HG03025 (cell line): Measurements from ENCODE around the gene PIR.

Experiments
- ATAC-seq: cut with Tn5 transposase; IDR thresholded peaks from one replicate; pipeline ENCODE4 v1.9.1; 2021; ENCODE audit warnings: mild to moderate bottlenecking, moderate library complexity; ENCODE audit not compliant: unreplicated experiment, low FRiP score

The PIR gene

DNA sequence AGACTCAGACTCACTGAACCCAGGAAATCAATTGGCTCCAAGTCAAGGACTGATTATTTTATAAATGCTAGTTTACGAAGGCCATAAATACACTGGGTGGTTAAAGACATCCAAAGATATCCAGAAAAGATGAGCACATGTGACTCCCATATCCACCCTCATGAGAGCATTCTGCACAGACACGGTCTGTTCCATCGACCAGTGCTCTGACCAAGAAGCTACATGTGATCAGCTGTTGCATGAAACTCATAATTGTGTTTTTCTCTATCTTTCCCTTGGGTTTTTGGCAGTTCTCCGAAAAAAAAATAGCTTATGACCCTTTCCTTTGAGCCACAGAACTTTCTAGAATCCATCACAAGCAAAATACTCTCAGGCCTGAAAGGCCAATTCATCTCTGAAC is 2.7 kb upstream of the PIR start:
- ATAC-seq, result no peak

DNA sequence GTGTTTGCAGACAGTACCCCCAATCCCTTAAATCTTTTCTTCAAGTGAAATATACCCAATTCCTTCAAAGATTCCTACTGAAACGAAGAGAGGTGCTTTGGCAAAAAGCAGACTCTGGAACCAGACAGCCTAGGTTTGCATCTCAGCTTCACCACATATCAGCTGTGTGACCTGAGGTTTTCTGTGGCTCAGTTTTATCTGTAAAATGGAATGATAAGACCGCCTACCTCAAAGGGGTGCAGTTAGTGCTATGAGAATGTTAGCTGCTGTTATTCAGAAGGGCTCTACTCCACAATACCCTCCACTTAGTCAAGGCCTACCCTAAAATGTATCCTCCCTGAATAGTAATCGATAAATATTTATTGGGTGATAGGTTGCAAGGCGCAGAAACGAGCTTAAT is 664 bp downstream of the PIR start:
- ATAC-seq, result no peak

DNA sequence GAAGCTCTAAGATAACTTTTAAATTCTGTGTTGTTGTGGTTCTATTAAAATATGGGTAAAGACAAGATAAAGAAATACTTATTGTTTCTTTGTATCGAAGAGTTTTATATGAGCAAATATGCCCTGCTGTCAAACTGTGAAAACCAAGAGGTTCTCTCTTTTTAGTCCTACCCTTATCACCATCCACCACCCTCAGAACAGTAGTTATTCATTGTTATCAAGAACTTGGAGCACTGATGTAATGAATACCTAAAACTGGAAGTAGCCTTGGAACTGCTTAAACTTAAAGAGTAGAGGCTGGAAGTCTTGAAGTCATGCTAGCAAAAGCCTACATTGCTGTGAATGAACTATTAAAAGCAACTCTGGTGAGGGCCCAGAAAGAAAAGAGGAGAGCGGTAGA is 9.2 kb downstream of the PIR start:
- no peak for ATAC-seq

DNA sequence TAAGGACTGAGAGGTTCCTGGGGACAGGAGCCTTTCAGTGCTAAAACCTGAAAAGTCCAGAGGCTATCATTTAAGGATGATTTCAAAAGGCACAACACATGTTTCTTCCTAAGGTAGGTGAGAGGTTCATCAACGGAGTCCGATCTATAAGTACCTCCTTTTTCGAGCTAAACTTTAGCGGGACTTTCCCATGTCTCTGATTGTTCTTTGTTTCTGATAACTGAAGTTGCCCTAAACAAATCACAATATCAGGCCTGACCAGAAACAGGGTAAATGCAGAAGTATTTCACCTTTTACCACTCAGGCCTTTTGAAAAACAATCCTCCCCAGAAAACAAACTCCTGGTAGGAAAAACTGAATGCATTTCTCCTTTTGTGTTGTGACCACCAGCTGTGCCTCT is 17.6 kb downstream of the PIR start:
- no peak for ATAC-seq

DNA sequence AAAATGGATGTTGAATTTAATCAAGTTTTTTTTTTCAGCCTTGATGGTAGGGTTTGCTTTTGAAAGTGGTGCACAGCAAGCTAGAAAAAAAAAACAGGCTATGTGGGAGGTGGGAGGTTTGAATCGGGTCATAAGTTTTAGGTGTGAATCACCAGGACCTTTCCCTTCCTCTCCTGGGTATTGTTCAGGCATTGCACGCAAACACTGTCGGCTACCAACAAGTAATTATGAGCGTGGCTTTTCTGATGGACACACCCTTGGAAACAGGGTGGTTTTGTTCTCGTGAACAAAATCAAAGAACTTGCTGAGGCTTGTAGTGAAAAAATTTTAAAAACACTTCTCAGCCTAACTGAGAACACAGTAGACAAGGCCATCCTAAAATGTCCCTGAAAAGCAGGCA is 18.1 kb downstream of the PIR start:
- ATAC-seq, result no peak

DNA sequence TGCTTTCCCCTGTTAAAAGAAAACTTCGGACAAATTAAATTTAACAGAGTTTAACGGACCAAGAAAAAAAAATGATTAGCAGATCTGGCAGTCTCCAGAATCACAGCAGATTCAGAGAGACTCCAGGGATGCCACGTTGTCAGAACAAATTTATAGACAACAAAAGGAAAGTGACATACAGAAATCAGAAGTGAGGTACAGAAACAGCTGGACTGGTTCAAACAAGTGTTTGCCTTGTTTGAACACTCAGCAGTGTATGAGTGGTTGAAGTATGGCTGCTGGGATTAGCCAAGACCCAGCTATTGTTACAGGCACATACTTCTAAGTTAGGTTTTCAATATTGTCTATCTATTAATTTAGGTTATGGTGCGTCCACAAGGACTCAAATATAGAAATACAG is 19.1 kb downstream of the PIR start:
- ATAC-seq, result no peak

DNA sequence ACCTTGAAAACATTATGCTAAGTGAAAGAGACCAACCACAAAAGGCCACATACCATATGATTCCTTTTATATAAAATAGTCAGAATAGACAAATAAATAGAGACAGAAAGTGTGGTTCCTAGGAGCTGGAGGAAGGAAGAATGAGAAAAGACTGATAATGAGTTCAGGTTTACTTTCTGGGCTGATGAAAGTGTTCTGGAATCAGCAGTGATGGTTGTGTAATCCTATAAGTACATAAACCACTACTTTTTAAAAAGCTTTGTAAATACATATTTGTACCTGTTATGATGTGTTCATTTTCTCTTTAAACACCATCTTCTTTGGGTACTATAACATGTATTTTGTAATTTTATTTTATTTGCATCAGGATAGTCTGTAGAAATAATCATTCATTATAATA is 20.6 kb downstream of the PIR start:
- no peak for ATAC-seq

DNA sequence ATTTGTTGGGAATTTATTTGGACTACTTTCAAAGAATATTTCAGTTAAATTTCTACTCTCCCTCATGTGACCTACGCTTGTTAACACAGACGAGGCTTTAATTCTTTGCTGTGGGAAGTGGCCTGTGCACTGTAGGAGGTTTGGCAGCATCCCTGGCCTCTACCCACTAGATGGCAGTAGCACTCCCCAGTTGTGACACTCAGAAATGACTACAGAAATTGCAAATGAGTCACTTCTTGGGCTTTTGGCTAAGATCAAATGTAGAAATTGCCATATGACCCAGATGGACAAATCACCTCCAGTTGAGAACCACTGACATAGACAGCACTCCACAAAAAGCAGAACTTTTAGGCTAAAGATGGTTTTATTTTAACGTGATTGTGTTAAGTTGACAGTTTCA is 22.1 kb downstream of the PIR start:
- ATAC-seq, result no peak

DNA sequence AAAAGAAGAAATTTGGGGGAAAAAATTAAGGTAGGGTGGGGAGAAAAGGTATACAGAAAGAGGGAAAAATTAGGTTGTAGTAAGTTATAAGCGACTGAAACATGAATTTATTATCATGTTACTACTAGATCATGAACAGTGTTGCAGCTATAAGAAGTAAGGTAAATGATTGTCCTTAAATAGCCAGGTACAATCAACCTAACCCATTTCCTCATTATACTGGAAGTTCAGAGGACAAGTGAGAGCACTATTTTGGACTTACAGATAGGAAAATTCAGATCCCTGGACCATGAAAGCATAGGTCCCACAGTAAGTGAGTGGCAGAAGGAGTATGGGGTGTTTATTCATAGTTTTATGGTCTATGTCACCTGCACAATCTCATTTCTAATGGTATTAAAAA is 23.5 kb downstream of the PIR start:
- ATAC-seq, result no peak

DNA sequence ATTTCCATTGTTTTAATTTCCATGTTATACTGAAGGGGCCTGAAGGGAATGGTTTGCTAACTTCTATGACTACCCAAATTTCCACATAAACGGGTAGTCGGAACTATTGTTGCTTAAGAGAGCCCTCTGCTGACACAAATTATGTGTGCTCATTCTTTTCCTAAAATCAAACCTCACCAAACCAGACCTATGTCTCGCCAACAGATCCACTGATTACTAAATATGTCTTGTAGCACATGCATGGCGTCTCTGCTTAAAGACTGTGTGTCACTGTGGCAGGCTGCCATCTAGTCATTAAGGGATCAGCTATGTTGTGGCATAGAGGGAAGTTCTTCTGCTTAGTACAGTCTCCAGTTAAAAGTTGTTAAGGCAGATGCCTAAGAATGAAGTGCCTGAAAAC is 25.1 kb downstream of the PIR start:
- no peak for ATAC-seq

DNA sequence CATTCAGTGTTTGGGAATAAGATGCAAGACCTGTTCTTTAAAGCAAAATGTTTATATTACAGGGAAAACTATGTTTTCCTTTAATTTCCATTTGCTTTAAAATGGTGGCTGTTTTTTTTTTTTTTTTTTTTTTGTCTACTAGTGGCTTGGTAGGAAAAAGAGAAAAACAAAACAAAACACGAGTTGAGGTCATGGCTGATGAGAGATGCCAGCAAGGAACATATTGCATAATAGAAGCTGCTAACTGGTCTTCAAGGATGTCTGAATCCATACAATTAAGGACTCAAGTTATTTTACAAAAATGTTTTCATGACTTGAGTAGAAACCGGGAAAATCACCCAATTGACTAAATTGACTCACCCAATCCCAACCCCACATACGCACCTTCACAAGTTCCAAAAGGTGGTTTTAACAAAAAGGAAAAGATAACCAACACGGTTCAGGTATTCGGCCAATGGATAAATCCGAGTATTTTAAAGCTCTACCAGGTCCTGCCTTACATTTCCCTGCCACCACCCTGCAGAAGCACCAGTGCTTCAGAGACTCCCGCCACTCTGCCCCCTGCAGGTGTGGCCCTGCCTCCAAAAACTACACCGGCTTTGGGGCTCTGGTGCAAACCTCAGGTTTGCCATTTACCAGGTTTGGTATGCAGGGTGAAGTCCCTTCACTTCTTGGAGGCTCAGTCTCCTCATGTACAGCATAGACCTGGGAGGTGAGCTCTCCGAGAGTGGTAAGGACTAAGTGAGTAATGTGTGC is 27.1 kb downstream of the PIR start:
- no peak for ATAC-seq

DNA sequence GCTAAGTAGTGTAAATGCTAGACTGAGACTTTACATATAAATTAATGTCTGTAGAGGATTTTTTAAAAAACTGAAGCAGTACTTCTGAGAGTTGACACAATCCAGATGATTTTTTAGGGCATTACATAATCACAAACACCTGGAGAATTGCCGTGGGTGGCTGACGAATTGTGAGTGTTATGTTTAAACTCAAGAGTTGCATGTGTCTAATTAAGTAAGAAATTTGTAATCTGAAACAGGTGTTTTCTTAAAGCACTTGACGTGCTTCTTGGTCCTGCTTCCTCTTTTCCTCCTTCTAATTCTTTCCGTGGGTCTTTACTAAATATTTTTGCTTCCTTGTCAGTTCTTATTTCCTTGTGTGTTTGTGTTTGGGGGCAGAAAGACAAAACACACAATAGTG is 27.8 kb downstream of the PIR start:
- ATAC-seq, result peak; percentile 58

DNA sequence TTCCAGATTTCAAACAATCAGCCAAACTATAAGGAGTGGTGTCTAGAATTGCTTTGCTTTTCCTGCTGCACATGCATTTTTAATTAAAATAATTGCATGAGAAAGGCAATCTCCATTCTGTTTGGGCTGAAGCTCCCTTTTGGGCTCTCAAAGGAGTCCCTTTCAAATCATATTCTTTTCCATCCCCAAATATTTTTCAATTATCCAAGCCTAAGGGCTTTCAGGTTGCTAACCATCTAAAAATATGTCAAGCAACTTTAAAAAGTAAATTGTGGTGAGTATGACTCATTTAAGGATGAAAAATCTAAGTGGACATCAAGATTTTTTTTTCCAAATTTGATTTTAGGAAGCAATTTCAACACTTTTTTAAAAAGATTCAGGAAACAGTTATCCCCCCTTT is 28.4 kb downstream of the PIR start:
- ATAC-seq, result no peak

DNA sequence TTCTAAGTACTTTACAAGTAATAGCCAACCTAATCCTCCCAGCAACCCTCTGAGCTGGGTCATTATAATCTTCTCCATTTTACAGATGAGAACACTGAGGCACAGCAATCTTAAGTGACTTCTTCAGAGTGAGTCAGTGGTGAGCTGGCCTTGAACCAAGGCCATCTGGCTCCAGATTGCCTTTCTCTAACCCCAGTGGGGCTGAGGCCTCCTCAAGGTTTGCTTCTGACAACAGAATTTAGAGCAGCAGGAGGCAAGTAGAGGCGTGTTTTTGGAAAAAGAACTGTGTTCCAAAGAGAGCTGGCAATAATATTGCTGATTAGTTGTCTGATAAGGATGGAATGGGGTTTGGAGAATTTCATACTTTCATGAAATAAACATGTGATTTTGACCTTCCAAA is 41.2 kb downstream of the PIR start:
- ATAC-seq, result no peak

DNA sequence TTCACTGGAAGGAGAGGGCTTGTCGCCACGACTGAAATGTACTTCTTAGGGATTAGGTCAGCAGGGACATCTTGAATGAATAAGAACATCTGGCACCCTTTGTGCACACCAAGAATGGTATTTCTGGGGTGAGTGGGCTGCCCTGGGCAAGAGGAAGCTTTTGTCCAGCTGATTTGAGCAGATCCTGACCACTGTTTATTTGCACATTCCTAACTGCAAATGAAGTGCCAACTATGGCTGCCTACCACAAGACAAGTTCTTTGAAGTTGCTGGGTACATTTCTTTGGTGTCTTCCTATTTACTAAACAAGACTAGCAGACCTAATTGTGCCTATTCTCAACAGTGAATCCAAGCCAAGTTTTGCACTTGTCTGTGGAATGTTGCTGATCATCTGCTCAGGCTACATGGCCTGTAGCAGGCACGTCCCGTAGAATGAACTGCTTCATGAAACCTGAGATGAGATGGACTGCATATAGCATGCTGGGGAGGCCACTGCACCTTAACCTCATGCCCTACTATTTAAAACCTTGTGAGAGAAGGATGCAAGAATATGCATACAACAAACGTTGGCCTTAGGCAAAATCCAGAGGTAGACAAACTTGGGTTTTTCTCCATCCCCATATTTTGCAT is 45.0 kb downstream of the PIR start:
- ATAC-seq, result no peak

DNA sequence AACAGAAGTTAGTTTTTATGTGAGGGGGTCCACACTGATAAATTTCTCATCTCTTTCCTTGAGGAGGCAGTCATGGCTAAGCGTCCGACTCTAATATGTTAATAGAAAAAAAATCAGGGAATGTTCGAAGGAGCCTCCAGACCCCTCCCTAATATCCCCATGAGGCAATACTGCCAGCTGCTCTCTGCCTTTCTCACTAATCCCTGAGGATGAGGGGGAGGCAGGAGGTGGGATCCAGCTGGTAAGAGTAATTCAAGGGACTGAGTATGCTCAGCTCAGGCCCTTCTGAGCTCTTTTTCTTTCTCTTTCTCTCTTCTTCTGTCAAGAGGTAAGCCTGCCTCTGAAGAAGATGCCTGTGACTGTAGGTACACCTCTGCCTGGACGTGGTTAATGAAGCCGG is 51.7 kb downstream of the PIR start:
- no peak for ATAC-seq

DNA sequence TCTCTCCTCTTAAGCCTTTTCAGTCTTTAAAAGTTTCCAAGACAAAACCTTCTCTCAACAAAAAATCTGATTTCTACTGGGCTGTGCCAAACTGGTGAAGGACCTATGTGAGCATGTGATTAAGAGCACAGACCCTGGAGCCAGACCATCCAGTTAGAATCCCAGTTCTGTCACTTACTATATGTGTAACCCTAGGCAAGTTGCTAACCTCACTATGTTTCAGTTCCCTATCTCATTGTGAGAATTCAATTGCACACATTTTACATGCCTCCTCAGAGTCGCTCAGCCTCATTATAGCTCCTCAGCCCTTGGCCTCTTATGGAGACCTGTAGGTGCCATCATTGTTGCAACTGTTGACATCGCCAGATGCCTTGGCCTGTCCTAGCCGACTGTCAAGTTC is 54.8 kb downstream of the PIR start:
- ATAC-seq, result peak; percentile 92

DNA sequence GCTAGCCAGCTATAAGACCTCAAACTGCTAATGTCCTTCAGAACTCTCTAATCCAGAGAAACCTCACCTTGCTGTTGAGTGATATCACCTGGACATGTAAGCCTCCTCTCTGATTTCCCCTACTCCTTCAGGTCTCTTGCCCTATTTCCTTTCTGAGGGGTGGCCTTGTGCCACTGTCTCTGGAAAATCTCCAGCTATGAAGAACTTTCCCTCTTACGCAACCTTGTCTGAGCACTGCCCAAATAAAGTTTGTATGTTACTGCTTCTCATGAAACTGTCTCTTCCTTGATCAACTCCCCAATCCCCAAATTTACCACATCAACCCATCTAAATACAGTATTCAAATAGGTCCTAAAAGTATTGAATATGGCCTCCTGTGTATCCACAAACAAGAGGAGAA is 55.4 kb downstream of the PIR start:
- ATAC-seq, result no peak

DNA sequence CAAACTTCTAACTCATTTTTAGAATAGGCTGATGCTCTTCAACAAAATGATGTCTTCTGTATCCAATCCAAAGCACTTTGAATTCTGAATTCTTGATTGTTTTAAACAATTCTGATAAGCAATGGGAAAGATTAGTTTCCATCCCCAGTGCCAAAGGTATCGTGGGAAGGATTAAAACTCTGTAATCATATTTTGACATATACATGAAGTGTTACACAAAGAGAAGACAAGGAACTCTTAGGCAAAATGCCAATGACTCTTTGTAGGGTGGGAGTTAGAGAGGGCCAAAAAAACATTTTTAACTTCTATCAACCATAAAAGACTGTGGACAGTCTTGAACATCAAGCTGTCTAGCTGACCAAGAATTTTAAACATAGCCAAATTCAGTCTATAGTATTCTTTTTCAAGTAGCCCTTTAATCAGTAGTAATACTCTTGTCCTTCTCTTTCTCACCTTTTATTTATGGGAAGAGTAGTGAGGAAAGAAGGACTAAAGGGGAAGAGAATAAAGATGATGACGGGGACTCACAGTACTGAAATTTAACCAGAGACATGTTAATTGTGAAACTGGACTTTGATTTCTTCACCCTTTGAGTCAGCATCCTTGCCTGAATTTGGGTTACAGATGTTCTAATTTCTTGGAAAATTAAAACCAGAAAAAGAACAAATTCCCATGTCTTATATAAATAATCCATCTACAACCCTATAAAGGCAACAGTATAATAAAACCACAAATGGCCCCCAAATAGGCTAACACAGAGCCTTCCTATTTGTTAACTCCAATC is 57.1 kb downstream of the PIR start:
- ATAC-seq, result no peak

DNA sequence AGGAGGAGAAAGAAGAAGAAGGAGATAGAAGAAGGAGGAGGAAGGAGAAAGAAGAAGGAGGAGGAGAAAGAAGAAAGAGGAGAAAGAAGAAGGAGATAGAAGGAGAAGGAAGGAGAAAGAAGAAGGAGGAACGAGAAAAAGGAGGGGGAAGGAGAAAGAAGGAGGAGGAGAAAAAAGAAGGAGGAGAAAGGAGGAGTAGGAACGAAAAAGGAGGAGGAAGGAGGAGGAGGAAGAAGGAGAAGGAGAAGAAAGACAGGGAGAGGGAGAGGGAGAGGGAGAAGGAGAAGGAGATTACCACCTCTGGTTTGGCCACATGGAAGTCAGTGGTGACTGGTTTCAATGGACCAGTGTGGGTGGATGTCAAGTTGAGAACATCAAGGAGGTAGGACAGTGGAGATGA is 58.9 kb downstream of the PIR start:
- ATAC-seq, result no peak

DNA sequence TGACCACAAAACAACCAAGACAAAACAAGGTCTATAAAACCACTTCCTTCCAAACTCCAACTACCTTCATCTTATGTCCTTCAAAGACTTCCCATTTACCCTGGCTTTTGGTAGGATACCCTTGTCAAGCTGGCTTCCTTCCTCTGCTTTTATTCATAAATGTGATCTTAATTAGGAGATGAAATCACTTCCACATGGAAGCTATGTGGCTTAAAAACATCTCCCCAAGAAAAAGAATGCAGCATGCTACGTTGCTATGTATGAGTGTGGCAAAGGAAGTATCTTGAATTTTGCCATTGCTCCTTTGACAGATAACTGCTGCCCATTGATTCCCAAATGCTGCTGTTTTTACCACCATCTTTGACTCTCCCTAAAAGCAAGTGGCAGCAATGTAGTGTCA is 62.5 kb downstream of the PIR start:
- ATAC-seq, result no peak

DNA sequence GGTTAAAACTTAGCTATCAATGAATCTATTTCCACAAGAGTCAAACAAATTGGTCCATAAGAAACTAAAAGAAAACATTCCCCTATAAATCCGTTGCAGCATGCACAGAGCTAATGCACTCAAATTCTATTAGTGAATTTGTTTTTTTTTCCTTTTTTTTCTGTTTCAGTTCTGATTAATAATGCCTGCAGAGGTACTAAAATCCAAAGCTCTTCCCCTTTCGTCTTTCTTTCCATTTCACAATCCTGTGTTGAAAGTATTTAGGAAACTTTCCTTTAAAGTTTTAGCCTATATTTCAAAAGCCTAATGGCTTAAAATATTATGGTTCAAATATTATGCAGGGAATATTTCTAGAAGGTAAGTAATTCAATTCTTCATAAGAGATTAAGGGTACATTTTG is 63.1 kb downstream of the PIR start:
- ATAC-seq, result no peak
